Non-pigmented ciliary epithelial cell (primary cell): ENCODE measurements around the gene SBF2.

Source experiments
- DNase-seq: peaks from one replicate; pipeline ENCODE4 v3.0.0-alpha.2; 2010; ENCODE audit warnings: low read depth

The SBF2 gene

GRCh38 chr11:10302359-10302743 lies 8.3 kb upstream of the SBF2 start:
- no peak for DNase-seq

GRCh38 chr11:10301656-10302358 lies 7.8 kb upstream of the SBF2 start:
- no peak for DNase-seq

GRCh38 chr11:10298342-10298741 lies 4.3 kb upstream of the SBF2 start:
- DNase-seq = peak; percentile 97

GRCh38 chr11:10295064-10295901 lies 1.3 kb upstream of the SBF2 start:
- no peak for DNase-seq

- no peak for DNase-seq
Measured at GRCh38 chr11:10294290-10294953, 403 bp upstream of the SBF2 start.

GRCh38 chr11:10291801-10292638 lies 2.0 kb downstream of the SBF2 start:
- no peak for DNase-seq

GRCh38 chr11:10289765-10290380 lies 4.1 kb downstream of the SBF2 start:
- DNase-seq = no peak

GRCh38 chr11:10288881-10289764 lies 4.9 kb downstream of the SBF2 start:
- DNase-seq = no peak

GRCh38 chr11:10287766-10288715 lies 6.0 kb downstream of the SBF2 start:
- DNase-seq = no peak

GRCh38 chr11:10287140-10287539 lies 6.9 kb downstream of the SBF2 start:
- DNase-seq = no peak

GRCh38 chr11:10285148-10285802 lies 8.7 kb downstream of the SBF2 start:
- no peak for DNase-seq

GRCh38 chr11:10283991-10284390 lies 10.0 kb downstream of the SBF2 start:
- DNase-seq = no peak

GRCh38 chr11:10282117-10282516 lies 11.9 kb downstream of the SBF2 start:
- DNase-seq = no peak

- DNase-seq = no peak
Measured at GRCh38 chr11:10275714-10276113, 18.3 kb downstream of the SBF2 start.

- DNase-seq = no peak
Measured at GRCh38 chr11:10274726-10275125, 19.3 kb downstream of the SBF2 start.

- no peak for DNase-seq
Measured at GRCh38 chr11:10273738-10274137, 20.3 kb downstream of the SBF2 start.

GRCh38 chr11:10272132-10272531 lies 21.9 kb downstream of the SBF2 start:
- DNase-seq = no peak

GRCh38 chr11:10268746-10269488 lies 25.1 kb downstream of the SBF2 start:
- DNase-seq = no peak
